IPS-18a (cell line): ENCODE data around the gene ZXDA.
"Not testable (repeated sequence)": the region's sequence is repeated elsewhere in the genome, so short reads cannot be mapped to it uniquely, and the experiment has no call there.

Experiments
- H3K27ac ChIP-seq: one replicate; pipeline ENCODE4 v1.5.1; 2013; ENCODE audit warnings: low read length
- H3K27me3 ChIP-seq: one replicate; pipeline ENCODE4 v1.6.1; 2013; ENCODE audit warnings: mild to moderate bottlenecking, low read length; ENCODE audit not compliant: control insufficient read depth, insufficient read depth
- H3K36me3 ChIP-seq: one replicate; pipeline ENCODE4 v1.6.1; 2013; ENCODE audit warnings: low read depth, low read length; ENCODE audit not compliant: control insufficient read depth
- H3K4me1 ChIP-seq: one replicate; pipeline ENCODE4 v1.6.1; 2013; ENCODE audit warnings: low read depth, low read length; ENCODE audit not compliant: control insufficient read depth
- H3K4me3 ChIP-seq: one replicate; pipeline ENCODE4 v1.5.1; 2013; ENCODE audit warnings: low read length
- H3K9ac ChIP-seq: one replicate; pipeline ENCODE4 v1.6.1; 2013; ENCODE audit warnings: mild to moderate bottlenecking, low read length, moderate library complexity
- H3K9me3 ChIP-seq: one replicate; pipeline ENCODE4 v1.6.1; 2013; ENCODE audit warnings: low read depth, low read length; ENCODE audit not compliant: control insufficient read depth

The ZXDA gene

GRCh38 chrX:57910287-57910912 is at the start of gene ZXDA:
ZXDA (minus strand) TSS chrX:57910458; CDS start chrX:57910420, 38 bp downstream.
- not testable (repeated sequence) for H3K27ac ChIP-seq, H3K4me1 ChIP-seq, H3K36me3 ChIP-seq, H3K27me3 ChIP-seq
- peak within 1 kb of the TSS; percentile 49 for H3K4me3 ChIP-seq
- peak within 1 kb of the TSS; percentile 28 for H3K9ac ChIP-seq
- peaks cover 16% of the 10 kb centered on the region for H3K9me3 ChIP-seq

GRCh38 chrX:57952320-57952678 is 42.0 kb upstream of the ZXDA start:
- Histone ChIP-seq H3K9ac (no peak overlapping the region), H3K36me3 (no peaks in the 10 kb centered on the region), H3K27me3 (no peaks in the 10 kb centered on the region), H3K4me1 (no peaks in the 10 kb centered on the region), H3K27ac (no peak overlapping the region), H3K4me3 (no peak overlapping the region), H3K9me3 (peaks cover 49% of the 10 kb centered on the region)

GRCh38 chrX:57951666-57952319 is 41.5 kb upstream of the ZXDA start:
- Histone ChIP-seq H3K9me3 (peaks cover 46% of the 10 kb centered on the region), H3K27ac (no peak overlapping the region), H3K9ac (no peak overlapping the region), H3K4me1 (no peaks in the 10 kb centered on the region), H3K4me3 (no peak overlapping the region), H3K27me3 (no peaks in the 10 kb centered on the region), H3K36me3 (no peaks in the 10 kb centered on the region)

- H3K27ac ChIP-seq = no peak overlapping the region
- H3K4me3 ChIP-seq = no peak overlapping the region
- peaks cover 19% of the 10 kb centered on the region for H3K9me3 ChIP-seq
- no peaks in the 10 kb centered on the region for H3K4me1 ChIP-seq
- no peak overlapping the region for H3K9ac ChIP-seq
- no peaks in the 10 kb centered on the region for H3K36me3 ChIP-seq
- no peaks in the 10 kb centered on the region for H3K27me3 ChIP-seq
Measured at GRCh38 chrX:57933321-57933720, 23.1 kb upstream of the ZXDA start.

GRCh38 chrX:57932266-57932665 is 22.0 kb upstream of the ZXDA start:
- Histone ChIP-seq H3K9ac (no peak overlapping the region), H3K36me3 (no peaks in the 10 kb centered on the region), H3K27ac (no peak overlapping the region), H3K27me3 (no peaks in the 10 kb centered on the region), H3K4me3 (no peak overlapping the region), H3K4me1 (no peaks in the 10 kb centered on the region), H3K9me3 (peaks cover 13% of the 10 kb centered on the region)

GRCh38 chrX:57930051-57930450 is 19.8 kb upstream of the ZXDA start:
- Histone ChIP-seq H3K4me3 (no peak overlapping the region), H3K9me3 (peaks cover 4% of the 10 kb centered on the region), H3K4me1 (no peaks in the 10 kb centered on the region), H3K9ac (no peak overlapping the region), H3K27me3 (no peaks in the 10 kb centered on the region), H3K36me3 (no peaks in the 10 kb centered on the region), H3K27ac (no peak overlapping the region)

GRCh38 chrX:57929373-57929772 is 19.1 kb upstream of the ZXDA start:
- H3K4me3 ChIP-seq = no peak overlapping the region
- no peaks in the 10 kb centered on the region for H3K27me3 ChIP-seq
- H3K36me3 ChIP-seq = no peaks in the 10 kb centered on the region
- H3K9me3 ChIP-seq = peaks cover 4% of the 10 kb centered on the region
- H3K27ac ChIP-seq = no peak overlapping the region
- no peak overlapping the region for H3K9ac ChIP-seq
- no peaks in the 10 kb centered on the region for H3K4me1 ChIP-seq

GRCh38 chrX:57925806-57926205 is 15.5 kb upstream of the ZXDA start:
- Histone ChIP-seq H3K9me3 (peaks cover 7% of the 10 kb centered on the region), H3K9ac (no peak overlapping the region), H3K36me3 (no peaks in the 10 kb centered on the region)

GRCh38 chrX:57918750-57919436 is 8.6 kb upstream of the ZXDA start:
- Histone ChIP-seq H3K9me3 (peaks cover 12% of the 10 kb centered on the region), H3K9ac (no peak overlapping the region), H3K36me3 (no peaks in the 10 kb centered on the region), H3K27ac (no peak overlapping the region), H3K4me3 (no peak overlapping the region), H3K27me3 (no peaks in the 10 kb centered on the region), H3K4me1 (no peaks in the 10 kb centered on the region)

More at GRCh38 chrX:57925806-57926205, 15.5 kb upstream of the ZXDA start:
- H3K27ac ChIP-seq = no peak overlapping the region
- H3K27me3 ChIP-seq = no peaks in the 10 kb centered on the region
- H3K4me3 ChIP-seq = no peak overlapping the region
- no peaks in the 10 kb centered on the region for H3K4me1 ChIP-seq

GRCh38 chrX:57915680-57916079 is 5.4 kb upstream of the ZXDA start:
- Histone ChIP-seq H3K4me3 (no peak overlapping the region), H3K4me1 (no peaks in the 10 kb centered on the region), H3K9me3 (peaks cover 11% of the 10 kb centered on the region), H3K9ac (no peak overlapping the region), H3K27me3 (no peaks in the 10 kb centered on the region), H3K36me3 (no peaks in the 10 kb centered on the region), H3K27ac (no peak overlapping the region)

- Histone ChIP-seq H3K9me3 (peaks cover 16% of the 10 kb centered on the region), H3K4me3 (peak overlapping the region; percentile 49), H3K9ac (peak overlapping the region; percentile 28)
- not testable (repeated sequence) for H3K4me1 ChIP-seq, H3K27me3 ChIP-seq, H3K27ac ChIP-seq, H3K36me3 ChIP-seq
Measured at GRCh38 chrX:57909595-57910286, 517 bp downstream of the ZXDA start.
